AML-193 (cell line): ENCODE measurements around the gene NXPE1.

Source experiments
- DNase-seq, 2 experiments: peaks; one replicate each; lab custom pipeline; 2025; lab: John Stamatoyannopoulos, UW

Gene NXPE1

DNA sequence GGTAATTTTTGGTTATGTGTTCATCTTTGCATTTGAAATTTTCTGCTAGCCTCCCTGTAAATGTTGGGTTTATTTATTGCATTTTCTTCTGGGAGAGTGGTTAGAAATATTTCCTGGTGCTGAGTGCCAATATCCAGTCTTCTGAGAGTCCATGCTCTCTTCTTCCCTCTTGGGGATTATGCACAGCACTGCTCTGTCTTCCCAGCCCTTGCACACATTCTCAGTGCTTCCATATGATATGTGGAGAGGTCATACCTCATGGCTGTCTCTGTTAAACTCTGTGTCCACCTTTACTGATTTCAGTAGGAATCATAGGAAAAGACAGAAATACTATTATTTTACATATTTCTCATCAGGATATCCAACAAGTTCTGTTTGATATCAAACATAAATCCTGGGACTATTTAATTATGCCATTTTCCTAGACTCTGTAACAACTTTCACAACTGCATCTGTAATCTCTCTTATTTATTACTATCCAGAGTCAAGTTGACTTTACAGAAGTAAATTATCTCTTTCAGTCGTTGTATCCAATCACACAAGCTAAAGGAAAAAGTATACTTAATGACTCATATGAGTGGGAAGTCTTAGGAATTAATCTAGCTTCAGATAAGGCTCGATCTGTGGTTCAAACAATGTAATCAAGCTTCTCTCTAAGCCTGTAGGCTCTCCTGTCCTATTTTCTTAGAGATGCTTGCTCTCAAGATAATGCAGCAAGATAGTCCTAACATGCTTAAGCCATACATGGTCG is 2.7 kb upstream of the NXPE1 start:
- no peak for DNase-seq

DNA sequence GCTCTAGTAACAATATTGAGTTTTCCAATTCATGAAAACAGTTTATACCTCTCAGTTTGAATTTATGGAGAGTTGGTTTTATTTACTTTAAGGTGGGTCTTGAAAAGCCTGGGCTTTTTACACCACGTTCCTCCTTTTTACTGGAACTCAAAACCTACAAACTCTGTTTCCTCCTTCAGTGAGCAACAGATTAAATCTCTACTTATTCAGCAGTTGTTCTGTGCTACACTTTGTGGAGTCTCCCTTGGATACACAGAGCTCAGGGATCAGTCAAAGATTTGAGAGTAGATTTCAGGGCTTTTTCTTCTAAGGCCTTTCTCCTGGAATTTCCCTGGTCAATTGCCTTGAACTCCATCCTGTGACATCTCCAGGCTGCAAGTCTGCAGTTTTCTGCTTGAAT is 3.5 kb downstream of the NXPE1 start:
- DNase-seq: no peak

- DNase-seq: no peak
Measured at GRCh38 chr11:114553642-114554041, 6.0 kb downstream of the NXPE1 start.

DNA sequence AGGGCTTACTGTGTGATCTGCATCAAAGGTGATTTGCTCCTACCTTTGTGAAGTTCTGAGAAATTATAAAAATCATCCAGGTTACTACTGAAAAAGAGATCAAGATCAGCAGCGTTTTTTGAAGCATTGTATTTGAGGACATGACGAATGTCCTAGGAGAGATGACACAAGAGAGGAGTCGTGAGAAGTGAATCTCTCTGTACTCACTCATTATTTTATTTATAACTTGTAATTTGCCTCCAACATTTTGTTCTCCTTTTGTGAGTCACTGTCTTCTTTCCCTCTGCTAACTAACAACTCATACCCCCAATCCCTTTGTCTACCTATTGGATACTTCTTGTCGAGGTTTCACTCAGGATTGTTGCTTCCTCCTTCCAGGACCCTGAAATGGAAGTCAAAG is 8.6 kb downstream of the NXPE1 start:
- DNase-seq: no peak

DNA sequence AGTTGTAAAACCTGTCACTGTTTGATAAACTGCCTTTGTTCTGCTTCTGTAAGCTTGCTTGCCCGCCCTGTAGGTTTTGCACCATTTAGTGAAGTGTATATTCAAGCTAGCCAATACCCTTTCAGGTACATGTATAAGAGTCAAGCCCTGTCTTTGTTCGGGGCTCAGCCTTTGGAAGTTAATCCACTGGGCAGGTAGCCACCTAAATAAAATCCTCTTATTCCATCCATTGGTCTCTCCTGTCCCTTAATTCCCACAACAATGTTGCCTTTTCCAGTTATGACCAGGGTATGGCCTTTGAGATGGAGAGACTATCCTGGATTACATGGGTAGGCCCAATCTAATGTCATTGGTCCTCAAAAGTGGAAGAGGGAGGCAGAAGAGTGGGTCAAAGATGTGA is 34.0 kb downstream of the NXPE1 start:
- no peak for DNase-seq

DNA sequence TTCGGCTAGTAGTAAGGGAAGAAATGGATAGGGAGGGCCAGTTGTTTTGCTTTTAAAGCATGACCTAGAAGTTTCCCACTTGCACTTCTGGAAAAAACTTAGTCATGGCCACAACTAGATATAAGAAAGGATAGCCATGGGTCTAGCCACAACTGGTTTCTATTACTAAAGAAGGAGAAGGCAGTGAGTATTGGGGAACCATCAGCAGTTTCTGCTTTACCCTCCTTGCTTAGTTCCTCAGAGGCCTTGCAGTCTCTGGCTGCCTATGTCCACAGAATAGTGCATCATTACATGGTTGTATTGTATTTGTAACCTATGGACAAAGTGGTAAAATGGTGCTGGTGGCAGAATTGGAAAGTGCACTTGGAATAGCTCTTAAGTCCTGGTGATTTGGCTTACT is 35.6 kb downstream of the NXPE1 start:
- DNase-seq: no peak

DNA sequence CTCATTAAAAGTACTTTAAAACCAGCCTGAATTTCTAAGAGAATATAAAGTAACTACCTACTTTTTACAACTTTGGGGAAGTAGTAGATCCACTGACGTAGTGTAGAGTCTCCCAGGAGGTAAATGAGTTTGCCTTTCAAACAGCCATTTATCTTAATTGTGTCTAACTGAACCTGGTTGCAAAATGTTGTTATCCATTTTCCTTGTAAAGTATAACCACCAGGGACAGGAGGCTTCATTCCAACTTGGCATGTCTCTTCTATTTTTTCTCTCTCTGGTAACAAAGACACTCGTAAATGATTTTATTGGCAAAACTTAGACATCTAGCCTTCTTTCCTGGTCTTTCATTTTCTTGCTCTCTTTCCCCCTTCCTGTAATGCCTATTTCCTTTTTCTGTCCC is 36.9 kb downstream of the NXPE1 start:
- DNase-seq: no peak

GRCh38 chr11:114511538-114511937 is 48.1 kb downstream of the NXPE1 start:
- DNase-seq: no peak

GRCh38 chr11:114511079-114511478 is 48.6 kb downstream of the NXPE1 start:
- no peak for DNase-seq

- DNase-seq: no peak
Measured at GRCh38 chr11:114501901-114502300, 57.8 kb downstream of the NXPE1 start.

DNA sequence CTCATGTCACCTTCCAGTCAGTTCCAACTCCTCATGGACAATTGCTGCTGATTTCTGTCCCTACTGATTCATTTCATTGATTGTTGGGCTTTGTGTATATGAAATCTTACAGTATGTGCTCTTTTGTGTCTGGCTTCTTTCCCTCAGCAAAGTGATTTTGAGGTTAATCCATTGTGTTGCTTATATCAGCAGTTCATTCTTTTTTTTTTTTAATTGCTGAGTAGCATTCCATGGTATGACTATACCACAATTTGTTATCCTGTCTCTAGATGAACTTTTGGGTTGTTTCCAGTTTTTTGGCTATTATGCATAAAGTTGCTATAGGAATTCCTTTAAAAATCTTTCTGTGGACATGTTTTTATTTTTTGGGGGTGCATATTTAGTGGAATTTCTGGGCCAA is 59.9 kb downstream of the NXPE1 start:
- DNase-seq: no peak

DNA sequence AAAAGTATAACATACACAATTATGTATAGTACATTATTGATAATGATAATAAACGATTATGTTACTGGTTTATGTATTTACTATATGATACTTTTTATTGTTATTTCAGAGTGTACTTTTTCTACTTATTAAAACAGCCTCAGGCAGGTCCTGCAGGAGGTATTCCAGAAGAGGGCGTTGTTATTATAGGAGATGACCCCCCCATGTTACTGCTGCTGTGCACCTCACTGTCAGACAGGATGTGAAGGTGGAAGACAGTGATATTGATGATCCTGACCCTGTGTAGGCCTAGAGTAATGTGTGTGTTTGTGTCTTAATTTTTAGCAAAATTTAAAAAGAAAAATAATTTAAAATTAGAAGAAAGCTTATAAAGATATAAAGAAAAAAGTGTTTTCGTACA is 62.8 kb downstream of the NXPE1 start:
- no peak for DNase-seq

- no peak for DNase-seq
Measured at GRCh38 chr11:114483929-114484328, 75.8 kb downstream of the NXPE1 start.

GRCh38 chr11:114482114-114482513 is 77.6 kb downstream of the NXPE1 start:
- DNase-seq: no peak

DNA sequence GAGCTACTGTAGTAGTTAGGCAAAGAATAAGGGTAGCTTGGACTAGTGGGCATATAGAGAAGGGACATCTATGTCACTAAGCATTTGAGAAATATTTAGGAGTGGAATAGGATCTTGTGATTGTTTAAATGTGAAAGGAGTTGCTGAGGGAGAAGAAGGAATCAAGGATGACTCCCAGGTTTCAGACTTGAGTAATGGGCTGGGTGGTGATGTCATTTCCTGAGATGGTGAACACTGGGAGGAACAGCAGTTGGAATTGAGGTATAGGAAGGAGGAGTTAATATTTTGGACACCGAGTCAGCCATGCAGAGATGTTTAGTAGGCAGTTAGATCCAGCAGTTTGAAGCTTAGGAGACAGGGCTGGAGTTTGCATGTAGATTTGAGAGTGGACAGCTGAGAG is 80.3 kb downstream of the NXPE1 start:
- DNase-seq: no peak

DNA sequence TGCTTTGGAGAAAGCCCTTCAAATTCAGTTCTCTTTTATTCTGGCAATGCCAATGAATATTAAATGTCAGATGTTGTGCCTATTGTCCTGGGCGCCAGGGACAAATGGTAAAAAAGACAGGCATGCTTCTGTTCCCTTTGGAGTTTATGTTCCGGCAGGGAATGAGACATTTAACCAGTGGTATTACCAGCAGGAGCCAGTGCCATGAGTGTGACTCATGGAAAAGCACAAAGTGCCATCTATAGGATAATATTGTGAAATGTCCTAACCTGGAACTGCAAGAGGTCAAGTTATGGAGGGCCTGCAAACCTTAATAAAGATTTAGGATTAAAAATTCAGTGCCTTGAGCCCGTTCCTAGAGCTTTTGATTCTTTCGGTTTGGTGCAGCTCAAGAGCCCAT is 80.9 kb downstream of the NXPE1 start:
- DNase-seq: no peak

DNA sequence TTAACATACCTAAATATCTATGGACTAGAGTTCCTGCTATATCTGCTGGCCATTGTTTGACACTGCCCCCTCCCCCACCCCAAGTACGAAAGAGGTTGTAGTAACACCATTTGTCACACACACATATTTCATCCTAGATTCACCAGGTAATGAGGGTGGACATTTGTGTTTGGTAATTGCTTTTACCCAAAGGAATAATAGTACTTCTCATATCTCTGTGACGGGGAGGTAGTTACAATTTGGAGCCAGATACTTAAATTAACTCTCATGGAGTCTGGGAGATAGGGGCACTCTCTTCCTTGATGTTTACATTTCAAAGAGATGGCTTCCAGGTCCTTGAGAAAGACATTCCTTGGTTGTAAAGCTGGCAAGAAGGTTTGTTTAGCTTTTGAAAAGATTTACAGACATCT is 81.7 kb downstream of the NXPE1 start:
- DNase-seq: no peak

DNA sequence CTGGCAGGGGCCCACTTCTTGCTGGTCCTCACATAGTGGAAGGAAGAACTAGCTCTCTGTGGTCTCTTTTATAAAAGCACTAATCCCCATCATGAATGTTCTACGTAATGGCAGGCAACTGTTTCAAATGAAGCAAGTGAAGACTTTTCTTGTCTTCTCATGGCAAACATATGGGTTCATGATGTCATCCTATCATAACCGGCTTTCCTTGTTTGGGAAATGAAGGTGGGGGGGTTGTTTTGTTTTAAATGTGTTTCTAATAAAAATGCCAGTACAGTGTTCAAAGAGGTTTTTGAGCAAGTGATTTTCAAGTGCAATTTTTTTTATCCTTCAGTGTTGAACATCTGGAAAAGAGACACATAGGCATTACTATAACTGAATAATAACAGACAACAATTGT is 87.0 kb downstream of the NXPE1 start:
- DNase-seq: no peak
